ENCODE results near the gene MYL12A.

GRCh38 chr18:3207565-3207964, 40.0 kb upstream of the MYL12A start:
- no peak for TF ChIP-seq CTCF (IDR thresholded peaks at IDR 0.05; ENCODE audit: control extremely low read depth in 1 of 3, insufficient read depth in 1 of 3, low read depth in 1 of 3, low read length in 3 of 3)
- no peak for TF ChIP-seq EZH2 (IDR thresholded peaks at IDR 0.05; ENCODE audit: low read depth, low read length, severe bottlenecking)
